ENCODE measurements around the gene MAT2B.
A peak's percentile ranks its signal among the peaks of the same experiment; 100 is the strongest.

MAT2B gene

DNA sequence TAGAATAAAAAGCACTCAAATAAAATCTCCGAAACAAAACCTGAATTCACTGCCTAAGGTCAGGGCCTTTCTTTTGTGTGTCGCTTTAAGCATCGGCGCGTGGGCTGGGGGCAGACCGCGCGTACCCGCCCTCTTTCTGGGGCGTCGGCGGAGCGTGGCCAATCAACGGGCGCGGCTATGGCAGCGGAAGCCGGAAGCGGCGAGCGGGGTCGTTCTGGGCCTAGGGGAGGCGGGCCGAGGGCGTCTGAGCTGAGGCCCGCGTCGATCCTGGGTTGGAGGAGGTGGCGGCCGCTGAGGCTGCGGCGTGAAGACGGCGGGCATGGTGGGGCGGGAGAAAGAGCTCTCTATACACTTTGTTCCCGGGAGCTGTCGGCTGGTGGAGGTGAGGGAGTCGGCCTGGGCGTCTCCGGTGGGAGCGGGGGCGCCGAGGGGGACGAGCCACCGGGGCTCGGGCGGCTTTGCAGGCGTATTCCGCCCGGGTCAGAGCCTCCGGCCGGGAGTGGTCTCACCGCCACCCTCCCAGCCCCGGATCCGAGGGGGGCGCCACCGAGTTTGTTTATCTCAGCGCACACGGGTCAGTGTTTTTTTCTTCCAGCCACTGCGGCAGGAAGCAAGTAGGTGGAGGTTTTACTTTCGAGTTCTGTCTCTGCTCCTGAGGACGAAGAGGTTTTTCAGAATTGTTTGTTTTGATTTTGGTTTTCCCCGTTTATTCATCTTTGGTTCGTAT lies at the start of gene MAT2B:
Gene MAT2B (plus strand): TSS at position 252 of the 727 bp plus-strand sequence. CDS start 68 bp downstream, at position 320.
- DNase-seq (ENCODE audit: low read depth) = peak; percentile 93

DNA sequence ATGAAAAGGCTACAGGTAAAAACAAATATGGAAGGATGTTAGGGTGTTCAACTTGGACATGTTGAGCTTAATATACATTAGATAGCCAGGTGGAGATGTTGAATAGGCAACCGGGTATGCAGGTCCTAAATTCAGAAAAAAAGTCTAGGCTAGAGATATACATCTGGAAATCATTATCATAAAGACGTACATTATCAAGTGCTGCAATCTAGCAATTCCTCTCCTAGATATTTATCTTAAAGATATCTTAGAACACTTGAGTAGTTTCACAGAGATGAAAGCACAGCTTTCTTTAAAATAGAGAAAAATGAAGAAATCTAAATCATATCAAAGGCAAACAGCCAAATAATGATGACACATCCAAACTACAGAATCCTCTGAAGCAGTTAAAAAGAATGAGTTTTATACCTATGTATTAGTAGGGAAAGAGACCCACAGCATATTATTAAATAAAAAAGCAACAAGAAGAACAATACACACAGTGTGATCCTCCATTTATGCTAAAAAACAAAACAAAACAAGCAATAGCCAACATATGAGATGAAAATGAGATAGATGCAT lies 49.3 kb upstream of the MAT2B start:
- DNase-seq (ENCODE audit: low read depth) = no peak

DNA sequence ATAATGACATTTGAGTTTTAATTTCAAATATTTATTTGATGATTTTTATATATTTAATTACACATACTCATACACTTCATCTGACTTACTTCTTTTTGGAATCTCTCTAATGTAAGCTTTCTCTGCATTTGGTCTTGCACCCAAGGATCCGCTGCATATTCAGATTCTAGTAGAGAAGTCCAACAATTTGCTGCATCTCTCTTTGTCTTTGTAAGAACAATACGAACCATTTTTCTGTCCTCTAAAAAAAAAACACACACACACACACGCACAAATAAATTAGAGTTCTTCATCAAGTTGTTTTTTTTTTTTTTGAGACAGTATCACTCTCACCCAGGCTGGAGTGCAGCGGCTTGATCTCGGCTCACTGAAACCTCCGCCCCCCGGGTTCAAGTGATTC lies 48.6 kb upstream of the MAT2B start:
- DNase-seq (ENCODE audit: low read depth) = no peak

GRCh38 chr5:163458778-163459385 lies 46.5 kb upstream of the MAT2B start:
- DNase-seq (ENCODE audit: low read depth) = no peak

DNA sequence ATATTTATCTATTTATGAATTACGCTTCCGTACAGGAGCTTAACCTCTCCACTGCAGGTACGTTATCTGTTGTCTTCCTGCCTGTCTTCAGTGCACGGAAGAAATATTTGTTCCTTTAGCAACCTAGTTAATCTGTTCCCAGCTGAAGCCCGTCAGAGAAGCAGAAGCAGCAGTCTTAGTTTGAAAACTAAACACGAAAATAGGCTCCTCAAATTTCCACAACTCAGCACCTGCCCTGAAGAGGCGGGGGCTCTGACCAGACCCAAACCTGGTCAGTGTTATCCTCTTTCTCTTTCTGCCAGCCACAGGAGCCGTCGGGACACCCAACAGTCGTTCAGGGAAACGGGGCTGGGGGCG lies 46.0 kb upstream of the MAT2B start:
- no peak for DNase-seq (ENCODE audit: low read depth)

- peak; percentile 92 for DNase-seq (ENCODE audit: low read depth)
Measured at GRCh38 chr5:163459819-163460561, 45.4 kb upstream of the MAT2B start, which contains the start of gene NUDCD2. TSS of gene NUDCD2 (minus strand) at chr5:163460102. CDS start at chr5:163460050, 52 bp downstream.

DNA sequence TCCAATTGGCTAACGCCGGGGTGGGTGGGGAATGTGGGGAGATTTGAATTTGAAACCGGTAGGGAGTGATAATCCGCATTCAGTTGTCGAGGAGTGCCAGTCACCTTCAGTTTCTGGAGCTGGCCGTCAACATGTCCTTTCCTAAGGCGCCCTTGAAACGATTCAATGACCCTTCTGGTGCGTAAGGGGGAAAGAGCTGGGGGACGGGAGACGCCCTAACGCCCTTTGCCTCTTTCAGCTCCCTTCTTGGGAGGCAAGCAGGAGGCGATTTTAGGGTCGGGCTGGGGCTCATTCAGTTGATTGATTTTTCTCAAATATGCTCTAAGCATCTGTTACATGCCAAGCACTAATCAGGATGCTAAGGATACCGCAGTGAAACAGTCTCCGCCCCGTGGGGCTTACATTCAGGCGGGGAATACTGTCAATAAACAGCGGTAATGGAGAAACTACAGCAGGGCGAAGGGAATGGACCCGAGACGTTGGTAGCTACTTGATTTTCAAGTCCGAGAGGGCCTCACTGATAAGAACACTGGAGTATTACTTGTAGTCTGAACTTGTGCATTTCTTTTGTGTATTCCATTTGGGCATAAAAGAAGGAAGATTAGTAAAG lies 44.8 kb upstream of the MAT2B start, which contains the start of gene HMMR:
Gene HMMR (plus strand): TSS at position 71 of the 610 bp plus-strand sequence. CDS start 61 bp downstream, at position 132.
- DNase-seq (ENCODE audit: low read depth) = no peak

- DNase-seq (ENCODE audit: low read depth) = no peak
Measured at GRCh38 chr5:163463063-163463435, 42.4 kb upstream of the MAT2B start.

DNA sequence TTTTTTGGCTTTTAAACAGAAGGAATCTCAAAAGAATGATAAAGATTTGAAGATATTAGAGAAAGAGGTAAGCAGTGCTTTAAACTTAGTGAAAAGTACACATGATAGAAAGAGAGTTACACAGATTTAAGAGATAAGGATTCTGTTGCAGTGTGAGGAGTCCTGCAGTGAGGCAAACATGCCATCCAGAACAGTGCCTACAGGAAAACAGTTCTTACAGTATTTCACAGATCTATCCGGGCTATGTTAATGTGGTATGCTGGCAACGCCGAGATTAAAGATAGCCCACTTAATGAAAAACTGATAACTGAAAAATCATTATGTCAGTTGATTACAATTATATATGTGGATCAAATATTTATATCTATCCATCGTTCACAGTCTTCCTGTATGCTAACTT lies 37.7 kb upstream of the MAT2B start:
- no peak for DNase-seq (ENCODE audit: low read depth)

DNA sequence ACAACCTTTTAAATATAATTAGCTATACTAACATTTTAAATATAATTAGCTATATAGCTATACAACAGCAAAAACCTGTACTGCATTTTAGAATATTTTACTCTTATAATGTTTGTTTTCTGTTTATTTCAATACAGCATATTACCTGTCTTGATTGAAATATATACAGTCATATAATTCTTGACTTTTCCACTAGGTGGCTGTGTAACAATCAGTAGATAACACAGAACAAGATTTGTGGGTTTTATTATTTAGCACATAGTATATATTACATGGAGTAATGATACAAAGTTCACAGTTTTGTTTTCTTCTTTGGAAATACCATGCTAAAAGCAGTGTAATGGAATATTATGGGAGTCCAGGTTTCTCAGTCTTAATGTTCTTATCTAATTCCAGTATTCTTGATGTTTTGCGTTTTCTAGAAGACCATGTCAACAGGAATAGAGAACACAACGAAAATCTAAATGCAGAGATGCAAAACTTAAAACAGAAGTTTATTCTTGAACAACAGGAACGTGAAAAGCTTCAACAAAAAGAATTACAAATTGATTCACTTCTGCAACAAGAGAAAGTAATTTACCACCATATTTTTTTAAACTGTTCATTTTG lies 31.7 kb upstream of the MAT2B start:
- DNase-seq (ENCODE audit: low read depth) = no peak

DNA sequence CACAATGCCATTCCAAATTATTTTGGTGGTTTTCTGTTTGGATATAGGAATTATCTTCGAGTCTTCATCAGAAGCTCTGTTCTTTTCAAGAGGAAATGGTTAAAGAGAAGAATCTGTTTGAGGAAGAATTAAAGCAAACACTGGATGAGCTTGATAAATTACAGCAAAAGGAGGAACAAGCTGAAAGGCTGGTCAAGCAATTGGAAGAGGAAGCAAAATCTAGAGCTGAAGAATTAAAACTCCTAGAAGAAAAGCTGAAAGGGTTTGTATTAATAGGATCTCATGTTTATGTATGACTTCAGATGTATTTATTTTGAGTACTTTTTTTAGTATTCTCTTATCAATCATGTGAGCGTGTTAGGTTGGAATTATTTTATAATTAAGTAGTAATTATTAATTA lies 30.0 kb upstream of the MAT2B start:
- no peak for DNase-seq (ENCODE audit: low read depth)

DNA sequence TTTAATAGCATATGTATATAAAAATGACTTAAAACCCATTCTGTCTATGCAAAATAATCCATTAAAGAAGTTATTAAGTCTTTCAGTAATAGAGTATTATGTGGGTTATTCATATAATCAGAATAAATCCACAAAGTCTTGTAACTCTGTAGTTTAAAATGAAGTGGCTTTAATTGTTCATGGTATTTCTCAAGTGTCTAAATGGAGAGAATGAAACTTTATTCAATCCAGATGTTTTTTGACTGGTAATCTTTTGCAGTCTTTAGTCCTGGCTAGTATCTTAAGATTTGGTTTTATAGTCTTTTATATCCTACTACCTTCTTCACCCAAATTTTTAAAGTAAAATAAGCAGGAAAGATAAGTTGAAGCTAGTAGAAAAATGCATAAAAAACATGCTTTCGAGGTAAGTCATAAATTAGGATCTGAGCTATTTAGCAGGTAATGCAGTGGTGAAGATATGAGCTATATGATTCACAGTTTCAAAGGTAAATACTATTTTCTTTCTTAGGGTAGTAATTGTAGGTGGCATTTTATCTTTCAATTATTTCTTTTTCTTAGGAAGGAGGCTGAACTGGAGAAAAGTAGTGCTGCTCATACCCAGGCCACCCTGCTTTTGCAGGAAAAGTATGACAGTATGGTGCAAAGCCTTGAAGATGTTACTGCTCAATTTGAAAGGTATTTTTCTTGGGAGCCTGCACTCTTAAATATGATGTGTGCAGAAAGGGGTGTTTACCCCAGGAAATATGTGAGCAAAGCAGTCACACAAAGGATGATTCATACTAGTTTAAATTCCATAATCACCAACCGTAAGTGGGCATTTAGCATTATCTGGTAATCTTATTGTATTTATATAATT lies 27.1 kb upstream of the MAT2B start:
- DNase-seq (ENCODE audit: low read depth) = no peak

- no peak for DNase-seq (ENCODE audit: low read depth)
Measured at GRCh38 chr5:163478982-163479271, 26.5 kb upstream of the MAT2B start.

DNA sequence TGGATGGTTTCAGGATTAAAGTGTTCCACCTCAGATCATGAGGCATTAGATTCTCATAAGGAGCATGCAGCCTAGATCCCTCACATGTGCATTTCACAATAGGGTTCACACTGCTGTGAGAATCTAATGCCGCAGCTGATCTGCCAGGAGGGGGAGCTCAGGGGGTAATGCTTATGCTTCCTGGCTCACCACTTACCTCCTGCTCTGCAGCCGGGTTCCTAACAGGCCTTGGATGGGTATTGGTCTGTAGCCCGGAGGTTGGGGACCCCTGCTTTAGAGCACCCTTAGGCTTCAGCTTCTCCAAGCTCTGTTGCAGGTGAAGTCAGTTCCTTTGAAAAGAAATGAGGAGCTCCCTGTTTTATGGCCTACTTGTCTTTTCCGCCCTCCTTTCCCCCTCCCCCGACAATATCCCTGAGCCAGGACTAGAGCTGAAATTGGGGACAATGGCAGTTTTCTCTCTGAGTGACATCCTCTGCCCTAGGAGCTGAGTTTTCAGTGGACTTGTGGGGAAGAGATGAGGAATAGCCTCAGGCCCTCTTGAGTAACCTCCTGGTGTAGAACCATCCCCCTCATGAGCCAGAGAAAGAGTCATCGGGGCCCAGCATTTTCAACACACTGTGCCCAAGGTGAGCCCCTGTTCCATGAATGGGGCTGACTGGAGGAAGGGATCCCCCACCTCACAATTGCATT lies 16.2 kb upstream of the MAT2B start:
- DNase-seq (ENCODE audit: low read depth) = no peak

GRCh38 chr5:163489745-163490075 lies 15.7 kb upstream of the MAT2B start:
- no peak for DNase-seq (ENCODE audit: low read depth)

- no peak for DNase-seq (ENCODE audit: low read depth)
Measured at GRCh38 chr5:163496286-163496685, 9.1 kb upstream of the MAT2B start.

GRCh38 chr5:163497315-163497714 lies 8.1 kb upstream of the MAT2B start:
- DNase-seq (ENCODE audit: low read depth) = no peak

DNA sequence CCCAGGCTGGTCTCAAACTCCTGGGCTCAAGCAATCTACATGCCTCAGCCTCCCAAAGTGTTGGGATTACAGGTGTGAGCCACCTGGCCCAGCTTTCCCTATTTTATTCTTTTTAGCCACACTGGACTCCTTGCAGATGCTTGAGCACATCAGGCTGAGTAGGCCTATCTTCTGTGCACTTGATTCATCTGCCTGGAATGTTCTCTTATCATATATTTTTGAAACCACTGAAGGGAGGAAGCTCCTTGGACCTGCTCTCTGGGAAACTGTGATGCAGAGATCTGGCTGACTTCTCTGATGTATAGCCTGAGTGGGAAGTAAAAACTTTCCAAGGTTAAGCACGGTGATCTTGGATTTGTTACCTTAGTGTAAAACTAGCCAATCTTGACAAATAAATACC lies 6.5 kb upstream of the MAT2B start:
- DNase-seq (ENCODE audit: low read depth) = no peak

DNA sequence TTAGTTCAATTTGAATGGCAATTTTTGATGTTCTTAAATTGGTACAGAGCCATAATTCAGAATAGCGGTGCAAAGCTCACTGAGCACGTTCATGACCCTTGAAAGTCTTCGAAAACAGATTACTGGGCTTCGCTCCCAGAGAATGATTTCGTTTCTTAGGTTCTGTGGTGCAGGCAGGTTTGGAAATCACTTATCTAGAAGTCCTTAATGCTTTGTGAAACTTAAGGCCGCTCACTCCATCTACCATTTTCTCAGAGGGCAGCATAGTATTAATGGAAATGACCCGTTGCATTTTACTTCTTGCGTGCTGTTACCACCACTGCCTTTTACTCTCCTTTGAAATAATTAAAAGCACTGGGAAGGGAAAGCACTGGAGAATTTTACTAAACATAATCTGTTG lies 2.9 kb upstream of the MAT2B start:
- DNase-seq (ENCODE audit: low read depth) = no peak
